ENCODE measurements around the gene DAZAP1.

DNA sequence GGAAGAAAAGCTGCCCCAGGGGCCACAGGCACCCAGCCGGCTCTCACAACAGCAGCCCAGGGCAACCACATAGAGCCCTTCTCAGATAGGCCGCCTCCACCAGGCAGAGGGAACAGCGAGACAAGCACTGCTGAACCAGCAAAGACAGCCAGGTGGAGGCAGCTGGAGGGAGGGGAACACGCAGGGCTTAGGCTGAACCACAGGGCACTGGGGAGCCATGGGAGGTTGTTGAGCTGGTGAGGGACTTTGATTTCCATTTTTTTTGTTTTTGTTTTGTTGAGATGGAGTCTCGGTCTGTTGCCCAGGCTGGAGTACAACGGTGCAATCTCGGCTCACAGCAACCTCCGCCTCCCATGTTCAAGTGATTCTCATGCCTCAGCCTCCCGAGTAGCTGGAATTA, 9.5 kb upstream of the DAZAP1 start:
- TF ChIP-seq CTCF (IDR thresholded peaks at IDR 0.05): no peak
- no peak for TF ChIP-seq EP300 (IDR thresholded peaks at IDR 0.05)
- TF ChIP-seq POLR2A (IDR thresholded peaks at IDR 0.05): no peak
- no peak for TF ChIP-seq POLR2AphosphoS5 (IDR thresholded peaks at IDR 0.05)

Measured in gastroesophageal sphincter (tissue), 3 donors.